Natural killer cell (primary cell): Measurements from ENCODE around the gene GSK3A. TPM values are rescaled to one million over a fixed set of nuclear protein-coding genes. Genes with fewer than 3 reads are reported as not detected.

ENCODE experiments used
- ATAC-seq, 3 donors: fragments of 150-1000 bp in 2 of 3; fragments of 200-7000 bp in 1 of 3; cut with Tn5 transposase; 1 replicate in 1 of 3; 2 replicates in 2 of 3; pipeline ENCODE4 v1.10.0; 2021; ENCODE audit warnings: mild to moderate bottlenecking in 2 of 3, moderate library complexity in 2 of 3
- DNase-seq, 2 donors: peaks; one replicate each; pipeline versions ENCODE4 v3.0.0 to v3.0.0-alpha.2; 2013 to 2021; ENCODE audit warnings: mixed read lengths in 1 of 2
- H3K27ac ChIP-seq: one replicate; pipeline ENCODE4 v1.5.1; 2013; ENCODE audit warnings: mild to moderate bottlenecking, low read length
- H3K27me3 ChIP-seq: one replicate; pipeline ENCODE4 v1.6.1; 2013; ENCODE audit warnings: low read length; ENCODE audit not compliant: control insufficient read depth, insufficient read depth
- H3K36me3 ChIP-seq: one replicate; pipeline ENCODE4 v1.6.1; 2013; ENCODE audit warnings: low read length; ENCODE audit not compliant: control insufficient read depth, insufficient read depth
- H3K4me1 ChIP-seq: one replicate; pipeline ENCODE4 v1.6.1; 2013; ENCODE audit warnings: low read length; ENCODE audit not compliant: control insufficient read depth, insufficient read depth
- H3K4me3 ChIP-seq: one replicate; pipeline ENCODE4 v1.5.1; 2013; ENCODE audit warnings: low read length
- H3K9me3 ChIP-seq: one replicate; pipeline ENCODE4 v1.6.1; 2013; ENCODE audit warnings: low read length; ENCODE audit not compliant: control insufficient read depth, insufficient read depth
- H3K27ac Mint-ChIP-seq, 2 donors: one replicate each; pipeline ENCODE4 v1.8.0; 2022; ENCODE audit warnings: mild to moderate bottlenecking in 2 of 2, mixed read lengths in 2 of 2, moderate library complexity in 1 of 2
- H3K27me3 Mint-ChIP-seq, 2 donors: one replicate each; pipeline ENCODE4 v1.8.0; 2022; ENCODE audit warnings: low read depth in 2 of 2, mixed read lengths in 2 of 2
- H3K36me3 Mint-ChIP-seq: one replicate; pipeline ENCODE4 v1.8.0; 2022; ENCODE audit warnings: mixed read lengths
- H3K4me1 Mint-ChIP-seq, 2 donors: one replicate each; pipeline ENCODE4 v1.8.0; 2022; ENCODE audit warnings: mixed read lengths in 2 of 2
- H3K4me3 Mint-ChIP-seq: one replicate; pipeline ENCODE4 v1.8.0; 2022; ENCODE audit warnings: mild to moderate bottlenecking, moderate library complexity, mixed read lengths
- H3K9me3 Mint-ChIP-seq, 2 donors: one replicate each; pipeline ENCODE4 v1.8.0; 2022; ENCODE audit warnings: mixed read lengths in 2 of 2
- CTCF ChIP-seq: fragments of 200-600 bp; IDR thresholded peaks from one replicate; pipeline ENCODE4 v1.8.0; 2022; ENCODE audit warnings: antibody characterized with exemption
- WGBS: methylation state at CpG from one replicate; pipeline ENCODE4 v1.1.7; 2013; ENCODE audit warnings: missing lambda C conversion rate; ENCODE audit not compliant: insufficient coverage; 5-methylcytosine and 5-hydroxymethylcytosine counted together
- intact Hi-C: fragments of 100-400 bp; cut with micrococcal nuclease; formaldehyde crosslinking; loops from one replicate; pipeline ENCODE4 v1.14.2; 2022
- total RNA-seq, 4 donors: library from RNA; stranded (reverse); fragments of 120-200 nt in 1 of 4; gene quantifications; one replicate each; pipeline versions ENCODE4 v1.2.3 to v1.2.4, GENCODE V29; 2013 to 2022

Gene GSK3A
- total RNA-seq, 3 donors from 2014 or later (not counting 1 experiment from before 2014, with no cell fraction given) = 42.5 to 52.1 (median 44.1) TPM

GRCh38 chr19:42228641-42229040, 13.8 kb downstream of the GSK3A start:
- no peak for TF ChIP-seq CTCF

GRCh38 chr19:42226886-42227285, 15.5 kb downstream of the GSK3A start:
- Mint-ChIP-seq H3K36me3 (no peaks in the 10 kb centered on the region), H3K9me3 (no peaks in the 10 kb centered on the region), H3K27me3 (no peaks in the 10 kb centered on the region), H3K4me3 (no peak overlapping the region), H3K4me1 (peaks cover 15 to 32% of the 10 kb centered on the region in 2 donors), H3K27ac (peak overlapping the region in 1 of 2 donors; percentile 8)
- WGBS = 91% methylated on average over 1 of the region's 1 CpG
- Histone ChIP-seq H3K36me3 (peaks cover 64% of the 10 kb centered on the region), H3K9me3 (no peaks in the 10 kb centered on the region), H3K27me3 (no peaks in the 10 kb centered on the region), H3K27ac (no peak overlapping the region), H3K4me1 (no peaks in the 10 kb centered on the region), H3K4me3 (no peak overlapping the region)
- no peak for TF ChIP-seq CTCF
- intact Hi-C loops = no loop called here
- DNase-seq (no peak), ATAC-seq (no peak)

More at GRCh38 chr19:42228641-42229040, 13.8 kb downstream of the GSK3A start:
- no peaks in the 10 kb centered on the region for H3K36me3 Mint-ChIP-seq
- H3K27me3 Mint-ChIP-seq = no peaks in the 10 kb centered on the region
- ATAC-seq (no peak), DNase-seq (no peak)
- intact Hi-C loops = no loop called here
- H3K4me3 ChIP-seq = no peak overlapping the region
- no peak overlapping the region for H3K4me3 Mint-ChIP-seq
- H3K27me3 ChIP-seq = no peaks in the 10 kb centered on the region
- H3K36me3 ChIP-seq = peaks cover 75% of the 10 kb centered on the region
- no peaks in the 10 kb centered on the region for H3K4me1 ChIP-seq
- peaks cover 7 to 26% of the 10 kb centered on the region in 2 donors for H3K4me1 Mint-ChIP-seq
- H3K27ac Mint-ChIP-seq = peak overlapping the region; percentile 63 to 65
- no peak overlapping the region for H3K27ac ChIP-seq
- H3K9me3 ChIP-seq = no peaks in the 10 kb centered on the region
- H3K9me3 Mint-ChIP-seq = no peaks in the 10 kb centered on the region
- WGBS = 87% methylated on average over 4 of the region's 4 CpGs

GRCh38 chr19:42225718-42226292, 16.6 kb downstream of the GSK3A start:
- Mint-ChIP-seq H3K4me3 (no peak overlapping the region), H3K36me3 (no peaks in the 10 kb centered on the region), H3K27me3 (no peaks in the 10 kb centered on the region), H3K4me1 (peaks cover 18 to 34% of the 10 kb centered on the region in 2 donors), H3K9me3 (no peaks in the 10 kb centered on the region), H3K27ac (no peak overlapping the region)
- Histone ChIP-seq H3K4me1 (peaks cover 10% of the 10 kb centered on the region), H3K4me3 (no peak overlapping the region), H3K27ac (no peak overlapping the region), H3K36me3 (peaks cover 53% of the 10 kb centered on the region), H3K27me3 (no peaks in the 10 kb centered on the region), H3K9me3 (no peaks in the 10 kb centered on the region)
- WGBS = 97% methylated on average over 33 of the region's 33 CpGs
- DNase-seq (no peak), ATAC-seq (no peak)
- no peak for TF ChIP-seq CTCF
- intact Hi-C loops = no loop called here
